Measurements from ENCODE around the gene RNF227. TPM values are rescaled to one million over a fixed set of nuclear protein-coding genes. Genes with fewer than 3 reads are reported as not detected.
A peak's percentile ranks its signal among the peaks of the same experiment; 100 is the strongest.

RNF227 gene
- total and polyA plus RNA-seq, 8 donors: 1.0 to 9.3 (median 3.4) TPM; not detected in 1

DNA sequence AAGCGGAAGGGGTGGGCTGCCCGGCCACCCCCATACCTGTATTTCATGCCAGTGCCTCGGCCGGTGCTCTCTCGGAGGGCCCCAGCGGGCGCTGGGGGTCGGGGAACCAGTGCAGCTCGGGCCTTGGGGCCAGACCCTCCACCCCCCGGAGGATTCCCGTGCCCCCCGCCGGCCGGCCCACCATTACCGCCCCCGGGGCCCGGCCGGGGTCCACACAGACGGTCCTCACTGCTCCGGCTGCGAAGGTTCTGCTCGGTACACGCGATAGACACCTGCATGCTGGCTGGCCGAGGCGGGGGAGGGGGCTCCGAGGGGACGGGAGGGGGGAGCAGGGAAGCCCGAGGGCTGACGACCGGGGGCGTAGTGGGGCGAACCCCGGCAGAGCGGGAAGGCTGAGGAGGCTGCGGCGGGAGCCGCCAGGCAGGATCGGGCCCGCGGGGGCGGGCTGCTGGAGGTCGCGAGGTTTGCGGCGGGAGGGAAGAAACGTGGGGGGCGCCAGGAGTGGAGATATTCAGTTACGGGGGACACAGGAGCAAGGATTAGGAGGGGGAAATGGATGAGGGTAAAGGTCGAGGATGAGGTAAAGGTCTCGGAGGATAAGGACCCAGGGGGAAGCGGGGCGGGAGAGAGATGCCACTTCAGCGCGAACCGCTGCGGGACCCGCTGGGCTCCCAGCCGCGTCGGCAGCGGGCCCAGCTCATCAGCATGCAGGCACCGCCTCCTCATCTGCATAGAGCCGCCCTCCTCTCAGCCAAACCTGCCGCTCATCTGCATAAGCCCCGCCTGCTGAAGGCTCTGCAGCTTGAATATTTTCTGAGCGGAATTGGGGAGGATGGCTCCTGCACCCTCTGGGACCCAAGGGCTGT is 13.3 kb upstream of the RNF227 start, which contains the start of gene KCNAB3:
Gene KCNAB3, minus strand, starts transcription at position 699 of the 866 bp plus-strand sequence. Its CDS starts 421 bp downstream, at position 278.
- WGBS, 5 donors: 41 to 66% (median 55%) methylated on average over 51 to 67 of the region's 67 CpGs
- DNase-seq: peak in 1 of 2 donors; percentile 92
- TF ChIP-seq, protein P1, sequence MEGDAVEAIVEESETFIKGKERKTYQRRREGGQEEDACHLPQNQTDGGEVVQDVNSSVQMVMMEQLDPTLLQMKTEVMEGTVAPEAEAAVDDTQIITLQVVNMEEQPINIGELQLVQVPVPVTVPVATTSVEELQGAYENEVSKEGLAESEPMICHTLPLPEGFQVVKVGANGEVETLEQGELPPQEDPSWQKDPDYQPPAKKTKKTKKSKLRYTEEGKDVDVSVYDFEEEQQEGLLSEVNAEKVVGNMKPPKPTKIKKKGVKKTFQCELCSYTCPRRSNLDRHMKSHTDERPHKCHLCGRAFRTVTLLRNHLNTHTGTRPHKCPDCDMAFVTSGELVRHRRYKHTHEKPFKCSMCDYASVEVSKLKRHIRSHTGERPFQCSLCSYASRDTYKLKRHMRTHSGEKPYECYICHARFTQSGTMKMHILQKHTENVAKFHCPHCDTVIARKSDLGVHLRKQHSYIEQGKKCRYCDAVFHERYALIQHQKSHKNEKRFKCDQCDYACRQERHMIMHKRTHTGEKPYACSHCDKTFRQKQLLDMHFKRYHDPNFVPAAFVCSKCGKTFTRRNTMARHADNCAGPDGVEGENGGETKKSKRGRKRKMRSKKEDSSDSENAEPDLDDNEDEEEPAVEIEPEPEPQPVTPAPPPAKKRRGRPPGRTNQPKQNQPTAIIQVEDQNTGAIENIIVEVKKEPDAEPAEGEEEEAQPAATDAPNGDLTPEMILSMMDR (IDR thresholded peaks at IDR 0.05): no peak
- TF ChIP-seq POLR2AphosphoS5 (IDR thresholded peaks at IDR 0.05): no peak
- TF ChIP-seq EP300 (IDR thresholded peaks at IDR 0.05): no peak
- TF ChIP-seq POLR2A (IDR thresholded peaks at IDR 0.05): no peak
- peaks cover 11 to 43% (median 39%) of the 10 kb centered on the region in 4 donors for H3K4me1 ChIP-seq
- H3K27me3 ChIP-seq: peaks cover 0 to 5% (median 0%) of the 10 kb centered on the region in 3 donors
- H3K27ac ChIP-seq: no peak within 1 kb of the TSS
- intact Hi-C loops (cut with DNase I; ENCODE audit: low total_unique reads): no loop called here
- H3K4me3 ChIP-seq: peak within 1 kb of the TSS in 3 of 4 donors; percentile 22 to 74 (median 37)
- H3K9me3 ChIP-seq: no peaks in the 10 kb centered on the region
- peaks cover 0 to 27% (median 4%) of the 10 kb centered on the region in 4 donors for H3K36me3 ChIP-seq

DNA sequence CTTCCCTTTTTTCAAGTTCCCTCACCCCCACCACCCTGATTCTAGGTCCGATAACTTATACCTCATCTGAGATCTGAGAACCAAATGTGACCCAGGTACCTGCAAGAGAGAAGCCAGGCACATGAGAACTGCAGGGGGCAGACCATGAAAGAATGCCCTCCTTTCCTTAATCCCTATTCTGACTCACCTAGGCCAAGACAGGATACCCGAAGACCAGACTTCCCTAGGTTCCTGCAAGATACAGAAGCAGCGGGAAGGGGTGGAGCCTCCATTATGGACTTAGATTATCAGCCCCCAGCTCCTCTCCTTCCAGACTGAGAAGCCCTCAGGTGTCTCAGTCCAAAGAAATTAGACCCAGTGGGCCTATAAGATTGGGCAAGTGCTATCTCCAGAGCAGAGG is 11.5 kb upstream of the RNF227 start:
- H3K27me3 ChIP-seq: peaks cover 0 to 5% (median 0%) of the 10 kb centered on the region in 3 donors
- intact Hi-C loops (cut with DNase I; ENCODE audit: low total_unique reads): no loop called here
- DNase-seq: no peak
- TF ChIP-seq EP300 (IDR thresholded peaks at IDR 0.05) (no peak), POLR2A (IDR thresholded peaks at IDR 0.05) (no peak)
- TF ChIP-seq, protein P1 (IDR thresholded peaks at IDR 0.05): no peak
- no peaks in the 10 kb centered on the region for H3K9me3 ChIP-seq
- peaks cover 8 to 35% (median 29%) of the 10 kb centered on the region in 4 donors for H3K4me1 ChIP-seq
- peaks cover 0 to 25% (median 4%) of the 10 kb centered on the region in 4 donors for H3K36me3 ChIP-seq
- 72 to 86% (median 83%) methylated on average over 3 of the region's 3 CpGs for WGBS, 5 donors
- H3K4me3 ChIP-seq: no peak overlapping the region
- H3K27ac ChIP-seq: no peak overlapping the region

DNA sequence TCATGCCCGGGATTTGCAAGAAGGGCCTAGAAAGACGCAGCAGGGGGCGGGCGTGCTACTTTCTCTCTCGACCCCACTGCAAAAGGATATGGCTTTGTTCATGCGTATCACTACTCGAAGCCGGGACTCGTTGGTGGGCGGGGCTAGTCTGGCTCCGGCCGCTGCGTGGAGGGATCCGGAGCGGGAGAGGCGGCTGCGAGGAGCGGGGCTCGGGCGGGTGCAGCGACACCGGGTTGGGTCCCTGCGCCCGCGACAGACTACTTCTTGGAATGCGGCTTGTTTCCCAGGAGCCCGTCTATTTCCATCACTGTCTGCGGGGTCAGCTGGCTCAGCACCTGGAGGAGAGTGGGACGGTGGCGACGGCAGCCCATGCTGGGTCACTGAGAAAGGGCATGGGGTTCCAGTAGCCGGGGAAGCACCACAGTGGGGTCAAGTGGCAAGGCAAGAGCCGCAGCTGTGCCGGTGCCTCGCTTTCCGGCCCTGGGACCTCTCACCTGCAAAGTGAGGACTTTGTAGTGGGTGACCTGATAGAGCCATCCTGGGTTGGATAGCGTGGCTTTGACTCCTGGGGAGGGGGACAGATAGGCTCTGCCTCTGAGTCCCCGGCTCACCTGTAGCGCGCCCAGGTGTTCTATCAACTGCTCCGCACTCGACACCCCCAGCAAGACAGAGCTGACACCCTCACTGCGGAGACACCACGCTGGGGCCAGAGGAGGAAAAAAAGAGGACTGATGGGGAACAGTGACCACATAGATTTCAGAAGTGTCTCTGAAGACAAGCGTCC is 6.9 kb upstream of the RNF227 start:
- intact Hi-C loops (cut with DNase I; ENCODE audit: low total_unique reads): no loop called here
- Histone ChIP-seq H3K36me3 (peaks cover 0 to under 1% (median 0%) of the 10 kb centered on the region in 4 donors), H3K27ac (peak overlapping the region; percentile 37 to 83 (median 70)), H3K27me3 (no peaks in the 10 kb centered on the region), H3K4me1 (peaks cover 12 to 15% (median 15%) of the 10 kb centered on the region in 4 donors), H3K4me3 (peak overlapping the region; percentile 44 to 55 (median 46)), H3K9me3 (no peaks in the 10 kb centered on the region)
- TF ChIP-seq POLR2A (IDR thresholded peaks at IDR 0.05) (peak in 2 of 4 donors; percentile 50 to 59), POLR2AphosphoS5 (IDR thresholded peaks at IDR 0.05) (peak; percentile 77 to 88 (median 79)), EP300 (IDR thresholded peaks at IDR 0.05) (no peak)
- TF ChIP-seq, protein P1 (IDR thresholded peaks at IDR 0.05): no peak
- peak; percentile 89 to 97 for DNase-seq
- 18 to 29% (median 20%) methylated on average over 21 to 45 of the region's 45 CpGs for WGBS, 5 donors

DNA sequence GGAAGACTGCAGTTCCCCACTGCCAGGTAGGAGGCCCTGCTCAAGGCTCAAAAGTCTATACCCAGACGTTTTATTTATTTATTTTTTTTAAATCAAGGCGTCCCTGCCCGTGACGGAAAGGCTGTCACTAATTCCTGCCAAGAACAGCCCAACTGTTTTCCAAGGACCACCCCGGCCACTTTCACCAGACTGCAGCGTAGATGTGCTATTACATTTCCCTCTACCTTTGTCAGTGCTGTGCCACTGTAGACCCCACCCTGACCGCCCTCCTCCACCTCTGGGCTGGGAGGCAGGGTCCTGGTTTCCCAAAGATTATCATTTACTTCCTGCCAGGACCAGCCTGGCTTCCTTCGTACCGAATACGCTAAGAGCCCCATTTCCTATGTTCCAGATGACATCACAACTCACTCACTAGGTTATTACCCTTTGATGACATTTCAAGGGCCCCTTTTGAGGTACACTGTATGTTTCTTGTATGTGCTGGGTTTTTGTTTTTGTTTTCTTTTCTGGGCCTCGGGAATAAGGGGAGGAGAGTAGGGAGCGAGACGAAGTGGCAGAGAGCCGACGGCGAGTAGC is 6.3 kb upstream of the RNF227 start:
- Histone ChIP-seq H3K4me1 (peaks cover 12 to 15% (median 15%) of the 10 kb centered on the region in 4 donors), H3K9me3 (no peaks in the 10 kb centered on the region), H3K27me3 (no peaks in the 10 kb centered on the region), H3K4me3 (peak overlapping the region; percentile 44 to 55 (median 46)), H3K27ac (peak overlapping the region; percentile 37 to 83 (median 70)), H3K36me3 (no peaks in the 10 kb centered on the region)
- WGBS, 5 donors: 25 to 33% (median 30%) methylated on average over 16 of the region's 16 CpGs
- no peak for TF ChIP-seq POLR2AphosphoS5 (IDR thresholded peaks at IDR 0.05)
- no peak for TF ChIP-seq POLR2A (IDR thresholded peaks at IDR 0.05)
- TF ChIP-seq EP300 (IDR thresholded peaks at IDR 0.05): no peak
- TF ChIP-seq, protein P1 (IDR thresholded peaks at IDR 0.05): no peak
- intact Hi-C loops (cut with DNase I; ENCODE audit: low total_unique reads): no loop called here
- no peak for DNase-seq

All from stomach (tissue), 9 donors.